Measurements from ENCODE around the gene CYP4X1.
"Not testable (repeated sequence)": the region's sequence is repeated elsewhere in the genome, so short reads cannot be mapped to it uniquely, and the experiment has no call there.

CYP4X1 gene, protein sequence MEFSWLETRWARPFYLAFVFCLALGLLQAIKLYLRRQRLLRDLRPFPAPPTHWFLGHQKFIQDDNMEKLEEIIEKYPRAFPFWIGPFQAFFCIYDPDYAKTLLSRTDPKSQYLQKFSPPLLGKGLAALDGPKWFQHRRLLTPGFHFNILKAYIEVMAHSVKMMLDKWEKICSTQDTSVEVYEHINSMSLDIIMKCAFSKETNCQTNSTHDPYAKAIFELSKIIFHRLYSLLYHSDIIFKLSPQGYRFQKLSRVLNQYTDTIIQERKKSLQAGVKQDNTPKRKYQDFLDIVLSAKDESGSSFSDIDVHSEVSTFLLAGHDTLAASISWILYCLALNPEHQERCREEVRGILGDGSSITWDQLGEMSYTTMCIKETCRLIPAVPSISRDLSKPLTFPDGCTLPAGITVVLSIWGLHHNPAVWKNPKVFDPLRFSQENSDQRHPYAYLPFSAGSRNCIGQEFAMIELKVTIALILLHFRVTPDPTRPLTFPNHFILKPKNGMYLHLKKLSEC

DNA sequence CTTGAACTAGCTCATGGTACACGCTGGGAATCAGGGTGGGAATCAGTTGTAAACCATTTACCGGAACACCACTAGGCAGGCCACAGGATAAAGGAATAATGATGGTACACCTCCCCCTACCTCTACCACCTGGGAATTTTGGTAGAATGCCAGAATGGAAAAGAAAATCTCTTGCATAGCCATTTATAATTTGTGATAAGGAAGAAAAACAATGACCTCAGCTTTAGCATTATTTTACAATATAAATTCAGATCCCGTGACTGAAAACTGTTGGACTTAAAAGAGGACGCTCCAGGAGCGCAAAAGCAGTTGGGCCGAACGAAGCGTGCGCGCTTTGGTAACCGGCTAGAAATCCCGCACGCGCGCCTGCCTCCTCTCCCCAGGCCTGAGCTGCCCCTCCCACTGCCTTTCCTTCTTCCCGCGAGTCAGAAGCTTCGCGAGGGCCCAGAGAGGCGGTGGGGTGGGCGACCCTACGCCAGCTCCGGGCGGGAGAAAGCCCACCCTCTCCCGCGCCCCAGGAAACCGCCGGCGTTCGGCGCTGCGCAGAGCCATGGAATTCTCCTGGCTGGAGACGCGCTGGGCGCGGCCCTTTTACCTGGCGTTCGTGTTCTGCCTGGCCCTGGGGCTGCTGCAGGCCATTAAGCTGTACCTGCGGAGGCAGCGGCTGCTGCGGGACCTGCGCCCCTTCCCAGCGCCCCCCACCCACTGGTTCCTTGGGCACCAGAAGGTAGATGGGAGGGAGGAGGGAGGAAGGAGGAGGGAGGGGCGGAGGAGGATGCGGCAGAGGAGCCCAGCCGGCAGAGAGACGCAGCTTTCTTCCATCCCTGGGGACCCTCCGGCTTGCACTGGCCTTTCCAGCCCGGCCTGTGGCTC, at the start of gene CYP4X1:
Gene CYP4X1 (plus strand): TSS at position 402 of the 873 bp plus-strand sequence. CDS start 149 bp downstream, at position 551.
- no peak for DNase-seq

DNA sequence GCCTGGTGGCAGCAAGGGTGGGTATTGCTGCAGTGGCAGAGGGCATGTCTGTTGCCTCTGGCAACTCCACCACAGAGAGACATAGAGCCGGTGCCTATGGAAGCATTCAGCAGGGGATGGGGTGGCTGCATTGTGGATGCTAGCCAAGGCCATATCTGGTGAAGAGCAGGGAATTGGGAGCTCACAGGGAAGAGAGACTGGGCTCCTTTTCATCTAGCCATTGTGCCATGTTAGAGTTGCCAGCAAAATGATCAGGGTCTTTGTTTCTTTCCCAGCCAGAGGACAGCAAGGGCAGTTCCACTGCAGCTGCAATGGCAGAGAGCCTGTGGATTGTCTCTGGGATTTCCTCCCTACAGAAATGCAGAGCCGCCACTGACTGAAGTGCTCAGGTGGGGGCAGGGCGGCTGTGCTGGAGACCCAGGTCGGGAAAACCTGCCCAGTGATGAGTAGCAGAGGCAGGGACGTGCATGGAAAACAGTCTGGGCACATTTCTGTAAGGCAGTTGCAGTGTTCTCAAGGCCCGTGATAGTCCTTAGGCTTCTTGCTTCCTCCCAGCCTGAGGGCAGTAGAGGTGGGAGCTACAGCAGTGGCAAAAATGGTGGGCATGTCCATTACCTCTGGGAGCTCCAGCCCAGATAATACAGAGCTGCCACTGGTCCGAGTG, 40.2 kb upstream of the CYP4X1 start:
- no peak for DNase-seq

DNA sequence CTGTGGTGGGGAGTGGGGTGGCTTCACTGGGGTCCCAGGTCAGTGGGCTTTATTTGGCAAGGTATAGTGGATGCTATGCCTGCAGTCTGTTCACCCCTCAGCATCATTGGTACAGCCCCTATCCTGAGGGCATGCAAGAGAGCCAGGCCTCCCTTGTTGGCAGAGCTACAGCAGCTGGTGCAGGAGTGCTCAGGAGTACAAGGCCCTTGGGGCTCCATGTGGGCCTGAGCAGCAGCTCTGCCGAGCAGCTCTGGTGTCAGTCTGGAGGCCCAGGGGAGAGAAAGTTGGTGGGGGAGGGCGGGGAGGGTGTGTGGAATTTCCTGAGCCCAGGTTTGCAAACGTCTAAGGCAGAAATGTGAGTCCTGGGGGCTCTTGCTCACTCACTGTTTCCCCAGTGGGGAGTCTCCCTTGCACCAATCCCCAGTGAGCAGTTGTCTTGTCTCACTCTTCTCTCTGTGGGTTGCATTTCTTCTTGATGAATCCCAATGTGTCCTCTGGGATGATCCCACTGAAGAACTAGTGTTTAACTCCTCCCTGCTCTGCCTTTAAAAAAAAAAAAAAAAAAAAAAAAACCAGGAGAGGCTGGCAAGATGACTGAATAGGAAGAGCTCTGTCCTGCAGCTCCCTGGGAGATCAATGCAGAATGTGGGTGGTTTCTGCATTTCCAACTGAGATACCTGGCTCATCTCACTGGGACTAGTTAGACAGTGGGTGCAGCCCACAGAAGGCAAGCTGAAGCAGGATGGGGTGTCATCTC, 39.5 kb upstream of the CYP4X1 start:
- DNase-seq: no peak

DNA sequence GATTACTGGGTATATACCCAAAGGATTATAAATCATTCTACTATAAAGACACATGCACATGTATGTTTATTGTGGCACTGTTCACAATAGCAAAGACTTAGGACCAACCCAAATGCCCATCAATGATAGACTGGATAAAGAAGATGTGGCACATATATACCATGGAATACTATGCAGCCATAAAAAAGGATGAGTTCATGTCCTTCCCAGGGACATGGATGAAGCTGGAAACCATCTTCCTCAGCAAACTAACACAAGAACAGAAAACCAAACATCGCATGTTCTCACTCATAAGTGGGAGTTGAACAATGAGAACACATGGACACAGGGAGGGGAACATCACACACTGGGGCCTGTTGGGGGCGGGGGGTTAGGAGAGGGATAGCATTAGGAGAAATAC, 32.9 kb upstream of the CYP4X1 start:
- not testable (repeated sequence) for DNase-seq

DNA sequence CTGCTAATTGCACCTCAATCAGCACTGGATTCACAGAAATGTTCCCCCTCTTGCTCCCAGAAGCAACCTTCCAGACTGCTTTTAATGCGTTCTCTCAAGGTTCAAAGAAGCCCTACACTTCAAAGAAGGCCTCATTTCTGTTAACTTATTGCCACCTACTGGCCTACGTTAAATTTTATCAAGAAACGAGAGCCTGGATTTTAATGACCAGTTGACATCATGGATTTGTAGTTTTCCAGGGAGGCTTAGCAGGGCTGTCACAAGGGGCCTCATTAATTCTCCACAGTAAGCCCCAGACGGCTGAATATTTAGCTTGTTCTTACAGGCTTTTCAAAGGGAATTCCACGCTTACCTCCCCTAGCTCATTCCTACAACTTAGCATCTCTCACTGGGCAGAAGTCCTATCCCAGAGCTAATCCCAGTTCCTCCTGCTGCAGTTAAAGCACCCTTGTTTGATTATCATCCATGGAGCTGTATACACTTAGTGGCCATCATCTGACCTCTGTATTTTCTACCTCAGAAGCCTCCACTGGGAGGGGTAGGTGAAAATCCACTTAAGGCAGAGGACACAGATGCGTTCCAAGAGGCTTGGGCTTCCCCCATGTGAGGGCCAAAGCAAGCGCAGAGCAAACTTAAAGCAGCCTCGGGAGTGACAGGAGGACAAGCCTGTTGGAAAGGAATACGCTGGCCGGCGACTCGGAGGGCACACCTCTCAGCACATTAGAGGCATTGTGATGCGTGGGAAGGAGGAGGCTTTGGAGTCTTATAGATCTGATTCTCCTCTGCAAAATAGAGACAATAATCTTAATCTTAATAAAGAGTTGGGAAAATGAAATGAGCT, 32.2 kb upstream of the CYP4X1 start:
- DNase-seq: no peak

DNA sequence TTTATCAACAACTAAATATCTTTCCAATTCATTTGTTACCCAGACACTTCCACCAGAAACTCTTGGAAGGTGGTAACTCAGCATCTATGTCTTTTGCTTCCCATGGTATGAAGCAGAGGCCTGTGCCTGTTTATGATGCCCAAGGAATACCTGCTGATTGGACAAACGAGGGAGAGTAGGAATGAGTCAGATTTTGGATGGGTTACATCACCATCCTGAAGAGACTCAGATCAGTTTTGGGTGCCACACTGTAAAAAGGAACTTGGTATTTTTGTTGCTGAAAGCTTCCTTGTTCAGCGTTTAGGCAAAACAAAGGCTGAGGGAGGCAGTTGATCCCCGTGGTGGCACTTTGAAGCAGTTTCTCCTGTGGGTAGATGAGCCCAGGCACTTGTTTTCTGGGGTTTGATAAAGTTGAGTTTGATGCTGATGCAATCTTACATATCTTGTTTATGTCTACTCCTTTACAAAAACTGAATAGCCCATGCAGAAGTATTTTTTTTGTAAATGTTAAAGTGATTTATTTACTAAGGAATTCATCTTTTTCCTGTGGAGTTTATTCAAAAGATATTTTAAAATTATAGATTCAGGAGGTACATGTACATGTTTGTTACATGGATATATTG, 26.7 kb upstream of the CYP4X1 start:
- no peak for DNase-seq

DNA sequence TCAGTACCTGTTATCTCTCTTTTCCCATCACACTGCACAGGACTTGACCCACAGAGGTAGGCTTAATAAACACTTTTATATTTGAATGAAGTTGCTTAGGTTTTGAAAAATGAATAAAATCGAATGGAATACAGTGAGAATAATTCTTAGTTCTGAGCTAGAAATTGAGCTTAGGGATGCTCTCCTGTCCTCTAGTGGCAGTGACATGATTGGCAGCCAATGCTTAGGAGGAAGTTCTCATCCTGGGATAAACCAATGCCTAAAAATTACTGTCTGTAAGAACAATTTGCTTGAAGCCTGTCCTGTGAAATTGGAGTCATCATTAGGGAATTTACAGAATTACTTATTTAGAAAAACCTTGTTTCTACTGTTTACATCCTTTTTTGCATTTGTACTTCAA, 21.3 kb upstream of the CYP4X1 start:
- no peak for DNase-seq

DNA sequence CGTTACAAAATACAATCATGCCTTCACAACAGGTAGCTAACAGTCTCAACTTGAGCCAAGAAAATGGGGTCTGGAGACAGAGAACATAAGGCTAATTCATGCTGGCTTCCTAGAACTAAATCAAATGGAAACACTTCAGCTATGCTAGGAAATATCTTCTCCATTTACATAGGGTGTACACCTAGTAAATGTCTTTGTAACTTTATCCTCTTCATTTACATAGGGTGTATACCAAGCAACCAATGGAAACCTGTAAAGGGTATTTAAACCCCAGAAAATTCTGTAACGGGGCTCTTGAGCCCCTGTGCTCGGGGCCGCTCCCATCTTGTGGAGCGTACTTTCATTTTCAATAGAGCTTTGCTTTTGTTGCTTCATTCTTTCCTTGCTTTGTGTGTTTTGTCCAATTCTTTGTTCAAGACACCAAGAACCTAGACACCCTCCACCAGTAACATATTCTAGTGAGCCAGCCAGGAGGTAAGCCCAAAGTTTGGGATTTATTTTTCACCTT, 19.5 kb upstream of the CYP4X1 start:
- no peak for DNase-seq

DNA sequence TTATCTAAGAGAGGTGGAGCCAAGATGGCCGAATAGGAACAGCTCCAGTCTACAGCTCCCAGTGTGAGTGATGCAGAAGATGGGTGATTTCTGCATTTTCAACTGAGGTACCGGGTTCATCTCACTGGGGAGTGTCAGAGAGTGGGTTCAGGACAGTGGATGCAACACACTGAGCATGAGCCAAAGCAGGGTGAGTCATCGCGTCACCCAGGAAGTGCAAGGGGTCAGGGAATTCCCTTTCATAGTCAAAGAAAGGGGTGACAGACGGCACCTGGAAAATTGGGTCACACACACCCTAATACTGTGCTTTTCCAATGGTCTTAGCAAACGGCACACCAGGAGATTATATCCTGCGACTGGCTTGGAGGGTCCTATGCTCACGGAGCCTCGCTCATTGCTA, 17.0 kb upstream of the CYP4X1 start:
- not testable (repeated sequence) for DNase-seq

DNA sequence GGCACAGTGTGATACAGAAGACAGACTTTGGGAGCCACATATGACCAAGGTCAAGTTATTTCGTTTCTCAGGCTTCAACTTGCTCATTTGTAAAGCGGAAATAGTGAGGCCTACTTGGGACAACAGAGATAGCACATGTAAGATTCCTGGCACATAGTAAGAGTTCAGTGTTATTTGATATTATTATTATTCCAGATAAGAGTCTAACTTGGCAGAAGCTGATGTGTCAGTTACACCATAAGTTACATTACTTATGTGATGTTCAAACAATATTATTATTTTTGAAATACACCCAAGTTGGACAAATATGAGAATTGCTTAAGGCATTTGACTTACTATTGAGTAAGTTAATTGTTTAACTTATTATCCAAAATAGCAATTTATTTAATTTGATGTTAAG, 10.2 kb upstream of the CYP4X1 start:
- DNase-seq: no peak

DNA sequence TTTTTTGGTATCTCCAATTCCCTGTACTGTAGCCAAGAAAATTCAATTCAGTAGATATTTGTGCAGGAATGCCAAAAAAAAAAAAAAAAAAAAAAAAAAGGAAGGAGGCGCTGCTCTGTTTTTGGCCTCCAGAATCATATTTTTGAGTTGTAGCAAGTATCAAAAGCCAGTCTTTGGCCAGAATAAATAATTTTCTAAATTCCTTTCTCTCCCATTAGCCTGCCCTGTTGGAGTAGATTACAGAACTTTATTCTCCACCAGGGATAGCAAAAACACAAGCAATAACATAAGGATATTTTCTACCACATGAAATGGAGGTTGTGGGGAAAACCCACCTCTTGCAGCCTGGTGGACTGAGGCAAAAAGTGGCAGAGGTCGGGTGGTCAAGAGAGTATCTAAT, 2.4 kb upstream of the CYP4X1 start:
- no peak for DNase-seq

DNA sequence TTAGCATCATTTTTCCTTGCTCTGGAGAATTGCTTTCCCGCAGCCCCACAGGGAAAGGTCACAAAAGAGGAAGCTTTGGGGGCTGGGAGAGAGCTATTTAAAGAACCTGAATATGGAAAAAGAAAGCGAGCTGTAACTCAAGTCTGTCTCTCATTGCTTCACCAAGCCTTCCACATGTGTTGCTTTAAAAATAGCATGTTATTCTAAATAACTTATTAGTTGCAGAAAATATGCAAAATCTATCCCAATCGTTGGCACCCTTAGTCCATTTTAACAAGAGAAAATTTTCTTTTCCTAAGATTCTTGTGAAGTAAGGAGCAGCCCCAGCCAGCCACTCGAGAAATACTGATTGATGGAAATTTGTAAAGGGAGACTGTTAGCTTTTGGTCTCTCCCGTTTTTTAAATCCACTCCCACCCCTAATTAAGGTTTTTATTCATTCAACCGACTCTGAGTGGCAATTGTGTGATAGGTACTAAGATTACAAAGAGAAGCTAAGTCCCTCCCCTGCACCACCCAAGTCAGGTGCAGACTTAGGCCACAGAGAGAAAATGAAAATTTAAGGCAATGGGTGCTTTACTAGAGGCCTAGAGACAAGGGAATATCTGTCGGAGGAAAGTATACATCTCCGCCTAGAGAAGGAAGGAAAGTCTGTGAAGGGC, 802 bp downstream of the CYP4X1 start:
- DNase-seq: no peak

DNA sequence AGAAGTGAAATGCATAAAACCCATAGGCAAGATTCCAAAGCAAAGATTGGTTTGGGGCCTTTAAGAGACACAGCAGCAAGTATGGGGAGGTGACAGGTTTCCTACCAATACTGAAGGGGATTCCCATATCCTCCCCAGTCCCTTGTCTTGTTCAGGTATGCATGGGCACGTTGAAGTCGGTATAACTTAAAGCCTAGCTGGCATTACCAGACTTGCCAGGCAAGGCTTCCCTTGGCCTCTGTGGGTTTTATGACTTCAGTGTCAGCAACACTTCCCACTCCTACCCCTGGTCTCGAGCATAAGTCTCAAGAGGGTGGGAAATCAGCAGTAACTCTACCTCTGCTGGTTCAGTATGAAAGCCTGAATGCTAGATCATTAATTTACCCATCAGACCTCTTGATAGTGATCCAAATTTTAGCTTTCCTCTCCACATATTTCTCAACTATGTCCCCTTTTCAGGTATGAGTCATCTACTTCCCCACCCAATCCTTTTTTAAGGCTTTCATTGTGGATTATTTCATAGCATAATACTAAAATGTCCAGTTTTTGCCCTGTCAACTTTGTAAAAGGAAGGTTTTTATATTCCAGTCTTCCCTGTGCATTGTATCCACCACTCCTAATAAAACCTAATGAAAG, 6.8 kb downstream of the CYP4X1 start:
- DNase-seq: no peak

DNA sequence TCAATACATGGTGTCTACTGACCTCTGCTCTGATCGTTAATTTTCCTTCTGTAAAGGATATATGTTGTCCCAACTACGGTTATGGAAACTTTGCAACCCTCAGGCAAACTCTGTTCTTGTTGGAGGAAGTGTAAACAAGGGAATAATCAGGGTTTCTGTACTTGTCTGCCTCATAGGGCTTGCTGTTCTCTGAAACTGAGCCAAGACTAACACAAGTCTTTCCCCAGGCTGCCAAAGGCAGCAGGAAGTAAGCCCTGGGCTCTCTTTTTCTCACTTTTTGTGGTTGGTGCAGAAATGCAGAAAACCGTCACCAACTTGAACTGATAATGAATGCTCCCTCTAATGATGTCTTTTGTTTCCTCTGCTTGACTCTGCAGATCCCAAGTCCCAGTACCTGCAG, 7.6 kb downstream of the CYP4X1 start:
- DNase-seq: no peak

DNA sequence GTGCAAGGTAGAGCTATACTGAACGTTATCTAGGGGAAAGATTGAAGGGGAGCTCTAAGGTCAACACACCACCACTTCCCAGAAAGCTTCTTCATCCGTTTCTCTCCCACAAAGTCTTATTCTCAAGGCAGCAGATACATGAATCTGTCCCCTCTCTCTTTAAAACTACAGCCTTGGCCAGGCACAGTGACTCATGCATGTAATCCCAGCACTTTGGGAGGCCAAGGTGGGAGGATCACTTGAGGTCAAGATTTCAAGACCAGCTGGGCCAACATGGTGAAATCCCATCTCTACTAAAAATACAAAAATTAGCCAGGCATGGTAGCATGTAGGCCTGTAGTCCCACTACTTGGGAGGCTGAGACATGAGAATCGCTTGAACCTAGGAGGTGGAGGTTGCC, 8.1 kb downstream of the CYP4X1 start:
- DNase-seq: no peak

DNA sequence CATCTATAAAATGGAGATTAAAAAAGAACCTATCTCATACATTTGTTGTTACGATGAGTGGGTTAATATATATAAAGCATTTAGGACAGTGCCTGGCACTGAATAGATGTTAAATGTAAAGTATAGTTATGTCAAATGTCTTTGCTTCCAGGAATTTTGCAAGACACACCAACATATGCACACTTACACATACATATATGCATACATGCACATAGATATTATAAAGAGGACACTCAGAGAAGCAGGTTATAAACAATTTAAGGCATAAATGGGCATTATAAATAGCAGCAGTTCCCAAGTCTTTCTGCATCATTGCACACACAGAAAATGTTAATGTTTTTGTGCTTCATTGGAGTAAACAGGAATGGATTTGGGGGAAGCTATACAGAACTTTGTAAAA, 13.3 kb downstream of the CYP4X1 start:
- DNase-seq: no peak

DNA sequence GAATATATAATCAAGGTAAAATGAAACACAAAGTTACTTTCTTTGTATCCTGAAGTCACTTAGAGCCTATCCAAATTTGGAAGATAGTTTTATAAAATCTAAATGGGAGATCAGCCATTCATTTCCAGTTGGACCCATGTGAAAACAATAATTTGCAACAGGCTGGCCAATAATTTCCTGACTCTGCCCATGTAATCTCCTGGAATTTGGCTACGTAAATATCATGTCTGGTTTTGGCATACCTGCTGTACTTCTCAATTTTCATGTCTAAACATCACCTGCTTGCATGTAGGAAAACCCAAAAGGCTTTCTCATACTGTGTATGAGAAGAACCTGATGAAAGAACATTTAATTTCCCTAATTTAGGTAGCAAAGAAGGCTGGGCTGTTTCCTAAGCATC, 35.9 kb downstream of the CYP4X1 start:
- DNase-seq: no peak

DNA sequence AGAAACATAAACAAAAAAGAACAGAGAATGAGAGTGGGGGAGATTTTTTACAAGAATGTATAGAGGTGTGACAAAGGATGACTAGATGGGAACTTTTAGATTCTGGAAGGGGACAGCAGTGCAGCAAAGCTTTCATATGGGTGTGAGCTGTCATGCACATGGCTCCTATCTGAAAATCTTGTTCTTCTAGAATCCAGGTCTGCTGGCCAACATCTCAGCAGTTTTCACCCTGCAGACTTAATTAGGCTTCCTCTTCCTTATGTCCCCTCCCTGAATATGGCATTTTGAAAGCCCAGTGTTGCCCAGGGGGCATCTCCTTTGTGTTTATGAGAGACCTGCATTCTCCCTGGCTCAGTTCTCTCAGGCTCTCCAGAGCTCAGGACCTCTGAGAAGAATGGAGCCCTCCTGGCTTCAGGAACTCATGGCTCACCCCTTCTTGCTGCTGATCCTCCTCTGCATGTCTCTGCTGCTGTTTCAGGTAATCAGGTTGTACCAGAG, 43.7 kb downstream of the CYP4X1 start, which contains the start of gene CYP4Z1:
Gene CYP4Z1 (plus strand): TSS at position 135 of the 498 bp plus-strand sequence. CDS start 260 bp downstream, at position 395.
- DNase-seq: no peak

DNA sequence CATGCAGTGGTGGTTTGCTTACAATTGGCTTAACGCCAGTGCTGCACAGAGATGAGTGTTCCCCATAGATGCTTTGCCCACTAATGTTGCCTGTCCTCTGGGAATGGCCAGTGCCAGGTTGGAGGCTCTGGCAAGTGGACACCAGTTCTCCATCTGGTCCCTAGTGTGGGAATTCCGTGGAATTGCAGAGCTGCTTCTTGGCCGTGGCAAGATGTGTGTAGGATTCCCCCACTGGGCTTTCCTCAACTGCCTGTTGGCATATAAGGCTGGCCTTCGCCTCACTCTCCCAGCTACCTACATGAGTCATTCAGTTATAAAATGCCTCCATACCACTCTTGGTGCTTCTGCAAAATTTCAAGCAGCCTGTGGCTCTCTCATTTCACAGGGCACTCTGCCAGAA, 45.6 kb downstream of the CYP4X1 start:
- DNase-seq: not testable (repeated sequence)

All from activated CD8-positive, alpha-beta memory T cell treated with anti-CD3 and anti-CD28 coated beads, Interleukin-2, amount 50 U/mL, for 4 hours (primary cell).